ENCODE measurements around the gene CARD11. TPM values are rescaled to one million over a fixed set of nuclear protein-coding genes. Genes with fewer than 3 reads are reported as not detected.

Gene CARD11
- total RNA-seq, 6 experiments from 2014 or later = not detected

DNA sequence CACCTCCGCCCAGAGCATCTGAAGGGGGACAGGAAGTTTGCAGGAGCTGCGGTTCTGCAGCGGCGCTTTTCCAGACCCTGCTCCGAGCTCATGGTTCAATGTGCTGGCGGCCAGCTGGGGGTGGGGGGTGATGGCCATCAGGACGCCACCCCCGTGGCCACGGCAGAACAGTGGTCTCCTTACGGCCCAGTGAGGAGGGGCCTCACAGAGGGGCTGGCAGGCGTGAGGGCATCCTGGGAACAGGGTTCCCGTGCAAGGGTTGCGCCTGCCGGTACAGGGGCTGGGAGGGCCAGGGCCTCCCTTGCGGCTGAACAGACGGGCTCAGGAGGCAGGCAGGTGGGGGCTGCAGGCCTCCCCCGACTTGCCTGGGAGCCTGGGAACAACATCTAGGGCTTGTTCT, 160.6 kb downstream of the CARD11 start:
- TF ChIP-seq, protein P1, sequence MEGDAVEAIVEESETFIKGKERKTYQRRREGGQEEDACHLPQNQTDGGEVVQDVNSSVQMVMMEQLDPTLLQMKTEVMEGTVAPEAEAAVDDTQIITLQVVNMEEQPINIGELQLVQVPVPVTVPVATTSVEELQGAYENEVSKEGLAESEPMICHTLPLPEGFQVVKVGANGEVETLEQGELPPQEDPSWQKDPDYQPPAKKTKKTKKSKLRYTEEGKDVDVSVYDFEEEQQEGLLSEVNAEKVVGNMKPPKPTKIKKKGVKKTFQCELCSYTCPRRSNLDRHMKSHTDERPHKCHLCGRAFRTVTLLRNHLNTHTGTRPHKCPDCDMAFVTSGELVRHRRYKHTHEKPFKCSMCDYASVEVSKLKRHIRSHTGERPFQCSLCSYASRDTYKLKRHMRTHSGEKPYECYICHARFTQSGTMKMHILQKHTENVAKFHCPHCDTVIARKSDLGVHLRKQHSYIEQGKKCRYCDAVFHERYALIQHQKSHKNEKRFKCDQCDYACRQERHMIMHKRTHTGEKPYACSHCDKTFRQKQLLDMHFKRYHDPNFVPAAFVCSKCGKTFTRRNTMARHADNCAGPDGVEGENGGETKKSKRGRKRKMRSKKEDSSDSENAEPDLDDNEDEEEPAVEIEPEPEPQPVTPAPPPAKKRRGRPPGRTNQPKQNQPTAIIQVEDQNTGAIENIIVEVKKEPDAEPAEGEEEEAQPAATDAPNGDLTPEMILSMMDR (IDR thresholded peaks at IDR 0.05) = no peak
- Mint-ChIP-seq H3K9me3 (no peaks in the 10 kb centered on the region), H3K4me1 (ENCODE audit: low read depth) (peaks cover 5% of the 10 kb centered on the region; the same call in 1 of the 2 replicates), H3K27ac (no peak overlapping the region), H3K4me3 (no peak overlapping the region), H3K36me3 (ENCODE audit: low read depth) (no peaks in the 10 kb centered on the region), H3K27me3 (ENCODE audit: insufficient read depth) (peaks cover 4% of the 10 kb centered on the region)
- DNase-seq = no peak

DNA sequence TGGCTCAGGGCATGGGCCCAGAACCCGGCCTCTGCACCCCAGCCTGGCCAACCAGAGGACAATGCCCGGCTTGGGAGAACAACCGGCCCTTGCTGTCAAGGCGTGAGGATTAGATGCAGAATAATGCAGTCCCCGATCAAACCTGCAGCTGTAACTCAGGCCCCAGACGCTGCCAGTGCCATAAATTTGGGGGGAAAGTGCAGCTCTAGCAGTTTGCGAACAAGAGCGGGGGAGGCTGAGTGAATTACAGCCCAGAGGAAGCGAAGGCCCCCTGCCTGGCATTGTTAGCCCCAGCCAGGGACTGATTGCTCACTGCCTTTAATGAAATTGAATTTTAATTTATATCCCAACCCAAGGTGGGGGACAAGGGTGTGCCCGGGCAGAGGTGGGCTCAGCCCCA, 161.6 kb downstream of the CARD11 start:
- TF ChIP-seq, protein P1 (IDR thresholded peaks at IDR 0.05) = no peak
- Mint-ChIP-seq H3K9me3 (no peaks in the 10 kb centered on the region), H3K36me3 (ENCODE audit: low read depth) (no peaks in the 10 kb centered on the region), H3K4me3 (no peak overlapping the region), H3K27me3 (ENCODE audit: insufficient read depth) (peaks cover 4% of the 10 kb centered on the region), H3K4me1 (ENCODE audit: low read depth) (peaks cover 3% of the 10 kb centered on the region; the same call in 1 of the 2 replicates), H3K27ac (no peak overlapping the region)
- no peak for DNase-seq

DNA sequence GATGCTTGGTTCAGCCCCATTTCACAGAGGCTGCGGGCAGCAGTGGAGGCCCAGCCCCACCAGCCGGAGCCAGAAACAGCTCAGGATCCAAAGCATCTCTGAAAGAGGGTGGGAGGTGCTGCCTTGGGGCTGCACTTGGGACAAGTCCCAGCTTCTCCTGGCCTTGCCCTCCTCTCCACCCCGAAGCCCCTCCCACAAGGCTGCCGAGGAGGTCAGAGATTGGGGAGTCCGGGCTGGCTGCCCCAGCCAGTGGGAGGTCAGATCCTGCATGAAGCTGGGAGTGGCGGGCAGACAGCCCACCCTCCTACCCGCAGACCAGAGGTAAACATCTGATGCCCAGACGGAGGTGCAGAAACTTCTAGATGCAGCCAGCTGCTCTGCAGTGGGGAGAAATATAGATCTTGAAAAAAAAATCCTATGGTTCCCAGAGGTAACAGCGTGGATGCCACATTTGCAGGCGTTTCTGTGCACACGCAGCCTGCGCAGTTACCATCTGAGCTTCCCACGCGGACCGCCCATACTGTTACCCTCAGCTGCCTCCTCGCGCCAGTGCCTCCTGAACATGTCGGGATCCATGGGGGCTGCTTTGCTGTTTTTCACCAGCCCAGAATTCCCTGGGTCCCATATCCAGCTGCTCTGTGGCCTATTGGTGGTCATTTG, 162.7 kb downstream of the CARD11 start:
- Mint-ChIP-seq H3K4me3 (no peak overlapping the region), H3K9me3 (no peaks in the 10 kb centered on the region), H3K36me3 (ENCODE audit: low read depth) (no peaks in the 10 kb centered on the region), H3K4me1 (ENCODE audit: low read depth) (no peaks in the 10 kb centered on the region), H3K27ac (no peak overlapping the region), H3K27me3 (ENCODE audit: insufficient read depth) (peaks cover 4% of the 10 kb centered on the region; the same call in 1 of the 2 replicates)
- TF ChIP-seq, protein P1 (IDR thresholded peaks at IDR 0.05) = no peak
- DNase-seq = no peak

DNA sequence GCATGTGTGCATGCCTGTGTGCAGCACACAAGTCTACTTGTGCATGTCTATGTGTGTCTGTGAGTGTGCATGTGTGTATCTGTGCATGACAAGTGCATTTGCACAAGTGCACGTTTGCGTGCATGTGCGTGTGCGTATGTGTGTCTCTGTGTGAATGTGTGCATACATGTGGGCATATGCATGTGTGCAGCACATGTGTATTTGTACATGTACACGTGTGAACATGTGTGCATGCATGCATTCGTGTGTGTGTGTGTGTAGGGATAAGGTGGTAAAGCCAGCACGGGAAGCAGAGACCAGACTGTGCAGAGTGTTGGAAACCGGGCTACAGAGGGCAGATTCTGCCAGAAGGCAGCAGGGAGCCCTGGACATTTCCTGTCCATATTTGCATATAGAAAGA, 163.6 kb downstream of the CARD11 start:
- TF ChIP-seq, protein P1 (IDR thresholded peaks at IDR 0.05) = no peak
- Mint-ChIP-seq H3K36me3 (ENCODE audit: low read depth) (no peaks in the 10 kb centered on the region), H3K27me3 (ENCODE audit: insufficient read depth) (peaks cover 4% of the 10 kb centered on the region; the same call in 1 of the 2 replicates), H3K4me3 (no peak overlapping the region), H3K27ac (no peak overlapping the region), H3K9me3 (no peaks in the 10 kb centered on the region), H3K4me1 (ENCODE audit: low read depth) (no peaks in the 10 kb centered on the region)
- no peak for DNase-seq

DNA sequence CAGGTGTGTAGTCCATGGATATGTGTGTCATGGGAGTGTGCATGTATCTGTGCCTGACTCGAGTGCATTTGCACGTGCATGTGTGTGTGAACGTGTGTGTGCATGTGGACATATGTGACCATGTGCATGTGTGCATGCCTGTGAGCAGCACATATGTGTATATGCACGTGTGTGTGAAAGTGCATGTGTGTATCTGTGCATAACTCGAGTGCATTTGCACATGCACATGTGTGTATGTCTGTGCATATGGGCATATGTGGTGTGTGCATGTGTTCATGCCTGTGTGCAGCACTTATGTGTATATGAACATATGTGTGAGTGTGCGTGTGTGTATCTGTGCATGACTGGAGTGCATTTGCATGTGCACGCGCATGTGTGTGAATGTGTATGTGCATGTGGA, 164.3 kb downstream of the CARD11 start:
- no peak overlapping the region for H3K4me3 Mint-ChIP-seq
- no peak for DNase-seq
- peaks cover 4% of the 10 kb centered on the region; the same call in 1 of the 2 replicates for H3K27me3 Mint-ChIP-seq (ENCODE audit: insufficient read depth)
- no peaks in the 10 kb centered on the region for H3K9me3 Mint-ChIP-seq
- no peaks in the 10 kb centered on the region for H3K36me3 Mint-ChIP-seq (ENCODE audit: low read depth)
- no peak overlapping the region for H3K27ac Mint-ChIP-seq
- TF ChIP-seq, protein P1 (IDR thresholded peaks at IDR 0.05) = no peak
- H3K4me1 Mint-ChIP-seq (ENCODE audit: low read depth) = peaks cover 5% of the 10 kb centered on the region; the same call in 1 of the 2 replicates

Measured in HFFc6 (cell line).